GM21528 (cell line): ENCODE results near the gene OLFML1.

ENCODE experiments used
- ATAC-seq: cut with Tn5 transposase; IDR thresholded peaks from one replicate; pipeline ENCODE4 v1.9.1; 2021; ENCODE audit warnings: mild to moderate bottlenecking, moderate library complexity; ENCODE audit not compliant: unreplicated experiment, low FRiP score

The OLFML1 gene

GRCh38 chr11:7485186-7486097 is at the start of gene OLFML1:
OLFML1 (plus strand) TSS chr11:7485506; CDS start chr11:7485876, 370 bp downstream.
- ATAC-seq, result no peak

- no peak for ATAC-seq
Measured at GRCh38 chr11:7436146-7436545, 49.2 kb upstream of the OLFML1 start.

GRCh38 chr11:7436657-7437056 is 48.6 kb upstream of the OLFML1 start:
- peak; percentile 92 for ATAC-seq

GRCh38 chr11:7437696-7438095 is 47.6 kb upstream of the OLFML1 start:
- ATAC-seq, result no peak

GRCh38 chr11:7439746-7440320 is 45.5 kb upstream of the OLFML1 start:
- no peak for ATAC-seq

- ATAC-seq, result peak; percentile 89
Measured at GRCh38 chr11:7442588-7443215, 42.6 kb upstream of the OLFML1 start.

- ATAC-seq, result no peak
Measured at GRCh38 chr11:7444091-7444981, 41.0 kb upstream of the OLFML1 start.

- ATAC-seq, result no peak
Measured at GRCh38 chr11:7445564-7445963, 39.7 kb upstream of the OLFML1 start.

GRCh38 chr11:7448201-7448600 is 37.1 kb upstream of the OLFML1 start:
- no peak for ATAC-seq

GRCh38 chr11:7449211-7449840 is 36.0 kb upstream of the OLFML1 start:
- no peak for ATAC-seq

- ATAC-seq, result no peak
Measured at GRCh38 chr11:7449841-7450214, 35.5 kb upstream of the OLFML1 start.

- ATAC-seq, result no peak
Measured at GRCh38 chr11:7450836-7451235, 34.5 kb upstream of the OLFML1 start.

- no peak for ATAC-seq
Measured at GRCh38 chr11:7451520-7451919, 33.8 kb upstream of the OLFML1 start.

GRCh38 chr11:7451952-7452494 is 33.3 kb upstream of the OLFML1 start:
- no peak for ATAC-seq

- ATAC-seq, result no peak
Measured at GRCh38 chr11:7454854-7455253, 30.5 kb upstream of the OLFML1 start.

GRCh38 chr11:7457211-7457610 is 28.1 kb upstream of the OLFML1 start:
- ATAC-seq, result no peak

GRCh38 chr11:7462706-7463105 is 22.6 kb upstream of the OLFML1 start:
- ATAC-seq, result no peak

GRCh38 chr11:7467652-7468051 is 17.7 kb upstream of the OLFML1 start:
- ATAC-seq, result peak; percentile 63

GRCh38 chr11:7469351-7469865 is 15.9 kb upstream of the OLFML1 start:
- no peak for ATAC-seq

- no peak for ATAC-seq
Measured at GRCh38 chr11:7471071-7471470, 14.2 kb upstream of the OLFML1 start.
